SJSA1 (cell line): ENCODE measurements around the gene MIPOL1. TPM values are rescaled to one million over a fixed set of nuclear protein-coding genes. Genes with fewer than 3 reads are reported as not detected.
A peak's percentile ranks its signal among the peaks of the same experiment; 100 is the strongest.
"Not testable (repeated sequence)": the region's sequence is repeated elsewhere in the genome, so short reads cannot be mapped to it uniquely, and the experiment has no call there.

ENCODE experiments used
- DNase-seq, 2 experiments: peaks; one replicate each; pipeline ENCODE4 v3.0.0-alpha.2; 2015 to 2020; ENCODE audit warnings: low spot score in 2 of 2, low read depth in 1 of 2
- H3K27ac ChIP-seq: fragments of 250-450 bp; sonication (Bioruptor Pico); 2 replicates; pipeline ENCODE4 v1.5.1; 2020; ENCODE audit warnings: mild to moderate bottlenecking, moderate library complexity
- H3K27me3 ChIP-seq: fragments of 250-450 bp; sonication (Bioruptor Pico); replicated peaks from 2 replicates; pipeline ENCODE4 v1.5.1; 2020; ENCODE audit warnings: mild to moderate bottlenecking, moderate library complexity
- H3K36me3 ChIP-seq: fragments of 250-450 bp; sonication (Bioruptor Pico); 2 replicates; pipeline ENCODE4 v1.5.1; 2020; ENCODE audit warnings: mild to moderate bottlenecking
- H3K4me1 ChIP-seq: fragments of 250-450 bp; sonication (Bioruptor Pico); replicated peaks from 2 replicates; pipeline ENCODE4 v1.6.1; 2021; ENCODE audit warnings: mild to moderate bottlenecking
- H3K4me3 ChIP-seq: fragments of 250-450 bp; sonication (Bioruptor Pico); 2 replicates; pipeline ENCODE4 v1.5.1; 2020; ENCODE audit warnings: mild to moderate bottlenecking
- H3K9me3 ChIP-seq: fragments of 250-450 bp; sonication (Bioruptor Pico); replicated peaks from 2 replicates; pipeline ENCODE4 v1.5.1; 2020; ENCODE audit warnings: mild to moderate bottlenecking
- total RNA-seq: library from RNA; depleted of rRNA; stranded (reverse); fragments of >200 nt; shearing (Covaris generic); gene quantifications from 2 replicates; pipeline ENCODE4 v1.2.3, GENCODE V29; 2014

MIPOL1 gene
- total RNA-seq, 1 experiment from 2014 or later: 9.7 TPM

DNA sequence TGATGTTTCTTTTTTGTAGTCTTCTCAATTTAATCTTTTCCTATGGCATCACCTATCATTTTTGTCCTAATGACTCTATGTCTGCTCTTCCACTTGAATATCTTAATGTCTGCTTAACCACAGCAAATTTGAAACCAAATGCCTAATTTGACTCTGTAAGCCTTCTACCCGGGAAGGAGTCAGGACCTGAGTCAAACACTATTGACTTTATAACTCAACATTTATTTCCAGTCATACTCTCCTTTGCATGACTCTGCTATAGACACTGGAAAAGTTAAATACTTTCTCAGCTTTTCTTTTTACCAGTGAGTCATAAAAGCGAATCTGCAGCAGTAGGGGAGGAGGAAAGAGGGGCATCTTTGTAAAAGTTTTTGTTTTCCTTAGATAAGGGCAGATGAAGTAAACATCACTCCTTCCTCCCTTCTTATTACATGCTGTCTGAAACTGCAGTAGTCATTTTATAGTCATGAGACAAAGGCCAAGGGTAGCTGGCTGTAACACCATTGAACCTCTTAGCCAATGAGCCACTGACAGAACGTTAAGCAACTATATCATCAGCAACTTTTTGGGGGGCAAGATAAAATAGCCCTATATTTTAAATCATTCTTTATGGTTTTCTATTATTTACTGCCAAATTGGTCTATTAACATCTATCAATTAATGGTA, 179.3 kb downstream of the MIPOL1 start:
- Histone ChIP-seq H3K4me1 (no peaks in the 10 kb centered on the region), H3K4me3 (no peak overlapping the region), H3K36me3 (no peaks in the 10 kb centered on the region), H3K27me3 (no peaks in the 10 kb centered on the region), H3K9me3 (no peaks in the 10 kb centered on the region), H3K27ac (no peak overlapping the region)
- DNase-seq: peak in 1 of 2 experiments; percentile 8

DNA sequence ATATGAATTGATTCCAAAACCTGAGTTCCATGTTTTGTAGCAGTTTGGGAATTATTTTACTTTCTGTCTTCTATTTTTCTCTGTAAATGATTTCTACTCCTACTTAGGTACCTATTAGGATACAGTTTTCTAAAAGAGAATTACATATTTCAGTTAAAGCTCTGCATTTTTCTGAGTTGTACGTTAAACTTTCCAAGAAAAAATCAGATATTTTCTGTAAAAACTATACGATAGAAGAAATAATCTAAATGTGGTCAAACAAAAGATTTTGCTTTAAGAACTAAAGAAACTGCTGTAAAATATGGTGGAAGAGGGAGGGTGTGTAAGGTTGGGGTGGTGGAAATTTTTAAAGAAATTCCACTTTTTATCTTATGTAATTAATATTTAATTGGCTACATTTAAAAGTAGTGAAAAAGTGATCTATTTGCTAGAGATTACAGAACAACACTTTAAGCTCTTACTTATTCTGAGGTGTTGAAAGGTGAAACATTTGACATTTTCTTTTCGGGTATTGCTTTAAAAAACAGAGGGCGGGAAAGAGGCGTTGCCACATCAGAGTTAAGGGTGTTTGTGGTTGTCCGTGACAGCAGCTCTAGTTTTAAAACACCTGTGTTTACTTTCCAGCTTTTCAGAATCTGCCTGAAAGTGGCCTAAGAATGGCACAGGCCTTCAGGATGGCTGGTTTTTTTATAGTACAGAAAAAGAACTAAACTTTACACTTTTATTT, 187.3 kb downstream of the MIPOL1 start:
- no peak for DNase-seq
- H3K4me1 ChIP-seq: no peaks in the 10 kb centered on the region
- H3K4me3 ChIP-seq: no peak overlapping the region
- no peaks in the 10 kb centered on the region for H3K36me3 ChIP-seq
- no peaks in the 10 kb centered on the region for H3K9me3 ChIP-seq
- no peak overlapping the region for H3K27ac ChIP-seq
- no peaks in the 10 kb centered on the region for H3K27me3 ChIP-seq

DNA sequence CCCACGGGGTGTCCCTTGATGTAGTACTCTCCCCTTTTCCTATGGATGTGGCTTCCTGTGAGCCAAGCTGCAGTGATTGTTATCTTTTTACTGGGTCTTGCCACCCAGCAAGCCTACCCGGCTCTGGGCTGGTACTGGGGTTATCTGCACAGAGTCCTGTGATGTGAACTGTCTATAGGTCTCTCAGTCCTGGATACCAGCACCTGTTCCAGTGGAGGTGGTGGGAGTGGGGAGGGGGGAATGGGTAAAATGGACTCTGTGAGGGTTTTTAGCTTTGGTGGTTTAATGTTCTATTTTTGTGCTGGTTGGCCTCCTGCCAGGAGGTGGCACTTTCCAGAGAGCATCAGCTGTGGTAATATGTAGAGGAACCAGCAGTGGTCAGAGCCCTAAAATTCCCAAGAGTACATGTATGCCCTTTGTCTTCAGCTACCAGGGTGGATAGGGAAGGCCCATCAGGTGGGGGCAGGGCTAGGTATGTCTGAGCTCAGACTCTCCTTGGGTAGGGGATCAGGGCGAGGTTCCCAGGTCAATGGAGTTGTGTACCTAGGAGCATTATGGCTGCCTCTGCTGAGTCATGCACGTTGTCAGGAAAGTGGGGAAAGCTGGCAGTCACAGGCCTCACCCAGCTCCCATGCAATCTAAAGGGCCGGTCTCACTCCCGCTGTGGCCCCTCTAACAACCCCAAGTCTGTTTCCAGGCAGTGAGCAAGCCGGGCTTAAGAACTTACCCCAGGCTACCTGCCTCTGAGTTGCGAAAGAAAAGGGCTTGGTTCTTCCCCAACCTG, 199.6 kb downstream of the MIPOL1 start:
- not testable (repeated sequence) for H3K4me3 ChIP-seq, H3K9me3 ChIP-seq, H3K4me1 ChIP-seq, H3K27me3 ChIP-seq, DNase-seq, H3K36me3 ChIP-seq, H3K27ac ChIP-seq

DNA sequence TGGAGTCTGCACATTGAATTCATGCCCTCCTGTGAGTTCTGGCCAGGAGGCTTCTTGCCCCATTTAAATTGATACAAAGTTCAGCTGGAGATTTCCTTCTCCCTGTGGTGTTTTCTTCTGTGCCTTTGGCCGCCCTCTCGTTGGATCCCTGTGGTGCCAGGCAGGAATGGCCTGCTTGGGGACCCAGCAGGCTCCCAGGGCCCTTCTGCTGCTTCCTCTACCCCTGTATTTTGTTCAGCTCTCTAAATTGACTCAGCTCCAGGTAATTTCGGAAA, 200.1 kb downstream of the MIPOL1 start:
- H3K4me1 ChIP-seq: no peaks in the 10 kb centered on the region
- DNase-seq: no peak
- H3K27ac ChIP-seq: no peak overlapping the region
- H3K9me3 ChIP-seq: no peaks in the 10 kb centered on the region
- H3K36me3 ChIP-seq: no peaks in the 10 kb centered on the region
- H3K4me3 ChIP-seq: no peak overlapping the region
- H3K27me3 ChIP-seq: no peaks in the 10 kb centered on the region

DNA sequence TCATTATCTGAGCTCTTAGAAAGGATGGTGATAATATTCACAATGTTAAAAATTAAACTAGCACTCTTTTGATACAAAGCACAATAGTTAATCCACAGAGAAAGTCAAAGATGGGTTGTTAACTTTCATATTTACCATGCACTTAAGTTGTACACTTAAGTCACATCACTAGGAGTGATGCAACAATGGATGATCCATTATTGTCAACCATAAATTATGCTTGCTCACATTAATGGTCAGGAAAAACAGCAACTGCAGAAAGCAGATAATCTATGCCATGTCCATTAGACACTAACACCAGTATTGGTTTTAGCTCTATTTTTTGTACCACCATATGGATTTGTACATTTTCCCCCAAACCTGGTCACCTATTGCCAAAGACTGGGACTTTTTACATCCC, 201.8 kb downstream of the MIPOL1 start:
- Histone ChIP-seq H3K36me3 (no peaks in the 10 kb centered on the region), H3K4me1 (no peaks in the 10 kb centered on the region), H3K9me3 (no peaks in the 10 kb centered on the region), H3K27ac (no peak overlapping the region), H3K4me3 (no peak overlapping the region), H3K27me3 (no peaks in the 10 kb centered on the region)
- DNase-seq: no peak

DNA sequence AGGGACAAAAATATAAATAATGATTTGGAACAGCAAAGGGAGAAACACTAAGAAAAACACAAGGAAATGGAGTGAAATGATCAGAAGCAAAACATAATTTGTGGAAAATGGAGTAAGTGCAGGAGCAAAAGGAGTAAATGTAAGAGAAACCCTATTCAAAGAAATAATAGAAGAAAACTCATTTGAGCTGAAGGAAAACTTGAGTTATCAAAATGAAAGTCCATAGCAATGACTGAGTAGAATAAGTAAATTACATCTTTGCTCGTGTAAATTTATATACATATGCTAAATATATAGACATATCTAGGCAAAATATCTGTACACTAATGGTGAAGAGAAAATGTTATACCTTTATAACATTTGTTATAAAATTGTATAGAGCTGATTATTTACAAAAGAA, 203.4 kb downstream of the MIPOL1 start:
- H3K4me3 ChIP-seq: no peak overlapping the region
- no peaks in the 10 kb centered on the region for H3K4me1 ChIP-seq
- no peaks in the 10 kb centered on the region for H3K36me3 ChIP-seq
- DNase-seq: no peak
- H3K9me3 ChIP-seq: no peaks in the 10 kb centered on the region
- no peak overlapping the region for H3K27ac ChIP-seq
- no peaks in the 10 kb centered on the region for H3K27me3 ChIP-seq

DNA sequence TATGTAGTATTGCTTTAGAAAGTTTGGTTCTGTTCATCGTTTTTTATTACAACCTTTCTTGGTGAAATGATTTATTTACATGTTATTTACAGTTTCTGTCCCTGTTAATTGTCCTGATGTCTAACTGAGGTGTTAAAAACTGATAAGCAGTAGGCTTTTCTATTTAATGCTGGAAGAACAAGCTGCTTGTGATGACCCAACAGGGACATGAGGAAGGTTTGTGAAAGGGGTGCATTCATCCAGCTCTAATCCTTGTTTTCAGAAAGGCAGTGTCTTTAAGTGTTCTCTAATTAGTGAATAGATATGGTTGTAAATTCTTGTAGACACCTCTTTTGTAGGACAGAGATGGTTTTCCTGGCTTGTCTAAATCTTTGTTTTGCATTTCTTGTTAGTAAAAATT, 205.9 kb downstream of the MIPOL1 start:
- Histone ChIP-seq H3K4me1 (no peaks in the 10 kb centered on the region), H3K4me3 (no peak overlapping the region), H3K36me3 (no peaks in the 10 kb centered on the region), H3K27ac (no peak overlapping the region), H3K9me3 (no peaks in the 10 kb centered on the region), H3K27me3 (no peaks in the 10 kb centered on the region)
- no peak for DNase-seq

DNA sequence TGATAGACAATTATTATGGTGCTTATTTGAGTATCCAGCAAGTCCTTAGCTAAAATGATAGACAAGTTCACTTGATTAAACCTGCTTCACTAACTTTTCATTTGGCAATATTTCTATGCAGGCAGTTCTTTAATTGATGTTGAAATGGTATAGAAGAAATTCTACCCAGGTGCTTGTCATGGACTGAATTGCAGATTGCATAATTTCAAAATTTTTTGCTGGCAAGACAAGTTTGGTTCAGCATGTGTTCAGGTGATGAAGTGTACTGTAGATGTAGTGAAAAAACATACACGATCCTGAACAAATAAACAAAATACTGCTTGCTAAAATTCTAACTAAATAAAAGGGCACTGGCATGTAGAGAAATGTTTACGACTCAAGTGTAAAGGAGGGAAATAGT, 208.4 kb downstream of the MIPOL1 start:
- no peak overlapping the region for H3K27ac ChIP-seq
- H3K9me3 ChIP-seq: no peaks in the 10 kb centered on the region
- H3K36me3 ChIP-seq: no peaks in the 10 kb centered on the region
- no peaks in the 10 kb centered on the region for H3K27me3 ChIP-seq
- DNase-seq: no peak
- H3K4me3 ChIP-seq: no peak overlapping the region
- no peaks in the 10 kb centered on the region for H3K4me1 ChIP-seq

DNA sequence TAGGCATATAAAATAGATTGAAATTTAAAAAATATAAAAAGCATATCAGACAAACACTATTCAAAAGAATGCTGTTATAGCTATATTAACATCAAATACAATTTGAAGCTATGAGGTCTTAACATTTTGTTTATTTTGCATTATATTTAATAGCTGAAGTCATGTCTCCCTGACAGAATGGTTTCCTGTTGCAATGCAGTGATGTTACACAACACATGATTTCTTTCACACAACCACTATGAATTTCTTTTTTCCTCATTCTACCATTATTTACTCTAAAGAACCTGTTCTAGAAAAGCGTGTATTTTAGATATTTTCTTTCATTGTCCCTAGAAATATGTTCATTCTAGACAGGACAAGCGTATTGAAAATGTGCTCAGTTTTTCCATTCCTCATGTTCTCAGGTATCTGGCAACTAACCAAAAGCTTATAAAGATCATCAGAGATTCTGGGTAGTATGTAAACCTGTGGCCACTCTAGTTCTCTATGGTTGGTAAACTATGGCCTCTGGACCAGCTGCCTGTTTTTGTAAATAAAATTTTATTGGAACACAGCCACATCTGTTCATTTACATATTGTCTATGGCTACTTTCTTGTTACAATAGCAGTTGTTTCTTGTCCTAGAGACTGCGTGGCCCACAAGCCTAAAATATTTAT, 213.5 kb downstream of the MIPOL1 start:
- no peak for DNase-seq
- no peaks in the 10 kb centered on the region for H3K4me1 ChIP-seq
- no peaks in the 10 kb centered on the region for H3K36me3 ChIP-seq
- H3K9me3 ChIP-seq: no peaks in the 10 kb centered on the region
- H3K27ac ChIP-seq: no peak overlapping the region
- H3K4me3 ChIP-seq: no peak overlapping the region
- no peaks in the 10 kb centered on the region for H3K27me3 ChIP-seq

DNA sequence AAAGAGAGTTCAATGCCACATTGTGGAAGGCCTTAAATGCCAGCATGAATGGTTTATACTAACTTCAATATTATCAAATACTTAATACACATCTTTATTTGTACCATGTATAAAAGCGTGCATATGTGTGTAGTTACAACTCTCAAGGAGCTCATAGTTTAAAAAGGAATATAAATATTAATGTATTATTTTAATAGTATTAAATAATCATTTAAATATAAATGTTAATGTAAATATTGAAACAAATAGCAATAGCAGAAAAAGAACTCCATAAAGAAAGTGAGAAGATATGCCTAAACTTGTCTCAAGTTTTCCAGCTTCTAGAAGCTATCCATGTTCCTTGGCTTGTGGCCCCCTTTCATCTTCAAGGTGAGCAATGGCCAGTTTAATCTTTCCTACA, 215.3 kb downstream of the MIPOL1 start:
- Histone ChIP-seq H3K9me3 (no peaks in the 10 kb centered on the region), H3K4me3 (no peak overlapping the region), H3K27me3 (no peaks in the 10 kb centered on the region), H3K36me3 (no peaks in the 10 kb centered on the region), H3K27ac (no peak overlapping the region), H3K4me1 (no peaks in the 10 kb centered on the region)
- DNase-seq: no peak

DNA sequence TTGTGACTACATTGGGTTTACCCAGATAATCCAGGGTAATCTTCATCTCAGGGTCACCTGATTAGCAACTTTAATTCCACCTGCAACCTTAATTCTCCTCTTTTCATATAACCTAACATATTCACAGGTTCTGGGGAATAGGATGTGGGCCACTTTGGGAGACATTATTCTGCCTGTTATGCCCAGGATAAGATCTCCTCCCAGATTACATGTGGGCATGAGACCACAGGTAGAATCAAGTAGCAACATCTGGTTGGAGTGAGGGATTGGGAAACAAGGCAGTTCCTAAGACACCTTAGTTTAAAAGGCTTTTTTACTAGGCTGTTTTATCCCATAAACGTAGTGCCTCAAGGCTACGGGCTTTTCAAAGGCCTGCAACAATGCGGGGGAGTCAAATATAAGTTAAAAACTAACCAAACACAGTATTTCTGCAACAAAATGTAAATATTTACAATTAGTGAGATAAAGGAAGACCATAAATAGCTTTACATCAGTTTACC, 215.8 kb downstream of the MIPOL1 start:
- H3K27me3 ChIP-seq: no peaks in the 10 kb centered on the region
- H3K27ac ChIP-seq: no peak overlapping the region
- H3K4me1 ChIP-seq: no peaks in the 10 kb centered on the region
- no peaks in the 10 kb centered on the region for H3K9me3 ChIP-seq
- DNase-seq: no peak
- H3K36me3 ChIP-seq: no peaks in the 10 kb centered on the region
- no peak overlapping the region for H3K4me3 ChIP-seq

DNA sequence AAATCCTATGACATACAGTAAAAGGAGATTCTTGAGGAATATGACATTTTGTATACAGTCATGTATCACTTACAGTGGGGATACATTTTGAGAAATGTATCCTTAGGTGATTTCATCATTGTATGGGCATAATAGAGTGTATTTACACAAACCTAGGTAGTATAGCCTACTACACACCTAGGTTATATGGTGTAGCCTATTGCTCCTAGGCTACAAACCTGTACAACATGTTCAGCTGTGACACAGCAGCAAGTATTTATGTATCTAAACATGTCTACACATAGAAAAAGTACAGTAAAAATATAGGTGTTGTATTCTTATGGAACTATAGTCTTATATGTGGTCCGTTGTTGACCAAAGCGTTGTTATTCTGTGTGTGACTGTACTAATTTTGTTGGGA, 218.5 kb downstream of the MIPOL1 start:
- no peaks in the 10 kb centered on the region for H3K36me3 ChIP-seq
- no peaks in the 10 kb centered on the region for H3K4me1 ChIP-seq
- no peak for DNase-seq
- H3K4me3 ChIP-seq: no peak overlapping the region
- no peak overlapping the region for H3K27ac ChIP-seq
- H3K27me3 ChIP-seq: no peaks in the 10 kb centered on the region
- H3K9me3 ChIP-seq: no peaks in the 10 kb centered on the region

DNA sequence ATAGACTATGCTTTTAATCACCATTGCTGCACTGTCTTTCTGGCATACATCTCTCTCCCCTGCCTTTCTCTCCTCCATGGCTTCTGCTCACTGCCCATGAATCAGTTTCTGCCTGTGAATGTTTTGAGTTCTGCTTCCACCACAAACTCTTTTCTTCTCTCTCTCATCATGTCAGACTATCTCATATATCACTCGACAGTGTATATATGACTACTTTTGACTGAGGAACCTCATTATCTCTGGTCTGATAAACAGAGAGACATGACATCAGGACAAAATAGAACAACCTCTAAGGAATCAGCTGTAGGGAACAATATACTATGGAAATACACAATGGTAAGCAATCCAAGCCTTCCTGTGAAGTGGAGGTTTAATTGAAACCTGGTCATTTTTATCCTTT, 219.4 kb downstream of the MIPOL1 start:
- no peaks in the 10 kb centered on the region for H3K27me3 ChIP-seq
- H3K27ac ChIP-seq: no peak overlapping the region
- H3K36me3 ChIP-seq: no peaks in the 10 kb centered on the region
- no peak overlapping the region for H3K4me3 ChIP-seq
- DNase-seq: no peak
- H3K9me3 ChIP-seq: no peaks in the 10 kb centered on the region
- H3K4me1 ChIP-seq: no peaks in the 10 kb centered on the region

DNA sequence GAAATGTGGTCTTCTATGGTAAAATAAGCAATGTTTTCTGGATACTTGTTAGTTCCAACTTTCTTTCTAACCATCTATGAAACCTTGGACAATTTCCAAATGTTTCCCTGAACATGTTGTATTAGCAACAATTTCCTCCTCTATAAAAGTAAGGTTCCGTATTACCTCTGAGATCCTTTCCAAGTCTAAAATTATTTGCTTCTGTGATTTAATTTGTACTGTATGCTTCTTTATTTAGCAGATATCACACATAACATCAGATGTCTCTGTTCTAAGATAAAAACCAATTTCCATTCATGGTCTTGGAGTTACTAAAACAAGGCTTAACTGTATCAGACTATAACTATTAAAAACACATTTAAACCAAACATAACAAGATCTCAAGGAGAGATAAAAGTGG, 220.1 kb downstream of the MIPOL1 start:
- Histone ChIP-seq H3K4me3 (no peak overlapping the region), H3K4me1 (no peaks in the 10 kb centered on the region), H3K9me3 (no peaks in the 10 kb centered on the region), H3K27me3 (no peaks in the 10 kb centered on the region), H3K36me3 (no peaks in the 10 kb centered on the region), H3K27ac (no peak overlapping the region)
- no peak for DNase-seq
